Activated CD4-positive, alpha-beta T cell treated with anti-CD3 and anti-CD28 coated beads, Interleukin-2, Interleukin-4, amounts not matched to agents 100 ng/mL and 50 ng/mL, durations not matched to agents 16 hours and 8 hours (primary cell): ENCODE data around the gene SIPA1L2.

Source experiments
- DNase-seq: peaks from one replicate; pipeline ENCODE4 v3.0.0-alpha.2; 2020; ENCODE audit warnings: low spot score

Gene SIPA1L2

DNA sequence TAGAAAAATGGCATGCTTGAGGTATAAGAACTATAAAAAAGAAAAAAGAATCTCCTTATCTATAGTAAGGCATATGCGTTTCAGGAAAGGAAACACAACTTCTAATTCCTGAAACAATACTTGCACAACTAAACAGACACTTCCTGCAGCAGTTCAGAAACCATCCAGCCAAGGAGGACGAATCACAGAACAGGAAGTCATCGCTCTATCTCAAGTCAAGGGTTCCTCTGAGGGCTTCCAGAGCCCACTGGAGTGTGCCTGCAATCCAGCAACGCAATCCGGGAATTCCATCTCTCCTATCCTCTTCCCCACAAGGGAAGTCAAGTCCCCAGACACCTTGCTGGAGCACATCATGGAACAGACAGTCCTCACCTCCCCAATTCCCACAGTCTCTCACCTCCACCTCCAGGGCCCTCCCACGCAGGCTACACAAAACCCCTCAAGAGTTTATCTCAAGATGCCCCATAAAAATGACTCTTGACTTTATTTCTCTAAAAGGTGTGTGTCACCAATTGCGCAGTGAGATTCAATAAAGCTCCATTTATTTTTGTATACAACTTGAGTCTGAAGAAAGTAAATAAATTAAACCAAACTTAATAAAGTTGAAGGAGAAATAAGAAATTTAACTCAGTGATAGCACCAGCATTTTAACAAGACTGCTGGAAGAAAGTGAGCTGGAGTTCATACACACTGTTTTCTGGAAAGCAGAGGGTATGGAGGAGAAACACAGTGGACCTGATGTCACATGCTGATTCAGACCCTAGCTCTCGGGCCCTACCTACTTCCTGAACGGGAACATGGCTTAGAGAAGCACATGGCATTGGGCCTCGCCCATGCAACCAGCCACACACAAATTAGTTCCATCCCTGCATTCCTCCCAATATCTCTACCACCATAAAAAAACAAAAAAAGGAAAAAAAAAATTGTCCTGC, 39.9 kb downstream of the SIPA1L2 start:
- DNase-seq: no peak

DNA sequence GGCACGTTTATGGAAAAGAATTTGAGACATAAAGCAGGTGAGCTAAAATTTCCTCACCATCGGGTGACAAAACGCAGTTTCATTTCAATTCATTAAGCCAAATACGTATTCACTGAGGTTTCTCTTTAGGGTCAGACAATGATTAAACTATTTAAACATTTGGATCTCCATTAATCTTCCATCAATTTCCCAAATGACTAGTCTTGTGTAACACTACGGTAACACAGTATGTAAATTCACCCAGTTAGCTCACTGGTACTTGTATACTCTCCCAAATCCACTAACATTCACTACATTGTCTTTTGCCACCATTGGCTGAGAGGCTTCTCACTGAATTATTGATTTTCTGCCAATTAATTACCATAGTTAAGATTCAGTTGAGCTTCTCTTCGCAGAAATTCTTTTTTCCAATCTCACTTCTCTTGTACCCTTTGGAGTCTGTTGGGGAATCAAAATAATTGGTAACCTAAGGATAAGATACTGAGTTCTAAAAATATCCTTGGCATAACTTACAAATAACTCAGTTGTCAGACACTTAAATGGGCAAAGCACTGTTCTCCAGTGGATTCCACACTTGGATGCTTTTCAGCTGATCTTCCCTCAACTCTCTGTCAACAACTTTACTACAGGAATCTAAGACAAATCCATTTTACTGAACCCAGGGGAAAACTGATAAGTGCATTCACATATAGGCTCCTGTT, 40.7 kb downstream of the SIPA1L2 start:
- DNase-seq: no peak

DNA sequence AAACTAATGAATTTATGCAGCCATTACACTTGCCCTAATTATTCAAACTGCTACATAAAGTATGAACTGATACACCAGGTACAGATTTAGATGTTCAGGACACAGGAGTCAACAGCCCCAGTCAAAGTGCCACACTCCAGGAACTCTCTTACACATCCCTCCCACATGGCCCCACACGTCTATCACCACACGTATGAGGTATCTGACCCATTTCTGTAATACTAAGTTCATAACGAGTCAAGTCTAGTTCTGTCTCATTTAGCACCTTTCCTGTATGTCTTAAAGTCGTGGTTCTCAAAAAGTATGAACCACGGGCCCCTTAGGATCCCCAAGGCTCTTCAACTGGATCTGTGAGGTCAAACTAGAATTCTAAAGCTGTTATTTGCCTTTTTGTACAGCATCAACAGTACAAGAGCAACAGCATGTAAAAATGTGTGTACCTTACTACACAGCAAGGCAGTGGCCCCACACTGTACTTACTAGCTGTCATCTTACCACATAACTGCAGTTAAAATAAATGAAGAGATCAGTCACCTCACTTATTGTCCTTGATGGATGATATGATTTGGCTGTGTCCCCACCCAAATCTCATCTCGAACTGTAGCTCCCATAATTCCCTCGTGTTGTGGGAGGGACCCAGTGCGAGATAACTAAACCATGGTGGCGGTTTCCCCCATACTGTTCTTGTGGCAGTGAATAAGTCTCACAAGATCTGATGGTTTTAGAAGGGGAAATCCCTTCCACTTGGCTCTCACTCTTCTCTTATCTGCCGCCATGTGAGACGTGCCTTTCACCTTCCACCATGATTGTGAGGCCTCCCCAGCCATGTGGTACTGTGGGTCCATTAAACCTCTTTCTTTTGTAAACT, 42.6 kb downstream of the SIPA1L2 start:
- DNase-seq: no peak

DNA sequence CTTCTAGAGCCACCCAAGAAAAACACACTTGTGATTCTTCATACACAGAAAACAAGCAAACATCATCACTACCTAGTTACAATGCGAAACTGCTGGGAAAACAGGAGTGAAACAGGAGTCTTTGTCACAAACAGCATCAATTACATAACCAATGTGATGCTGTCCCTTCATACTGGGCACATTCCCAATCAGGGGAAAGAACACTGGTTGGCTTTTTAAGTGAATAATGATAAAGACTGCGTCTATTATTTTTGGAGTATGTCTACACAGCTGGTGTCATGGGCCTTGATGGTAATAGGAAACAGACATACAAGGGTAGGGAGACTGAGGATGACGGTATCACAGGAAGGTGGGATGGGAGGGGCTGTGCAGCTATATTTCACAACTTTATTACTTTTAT, 43.3 kb downstream of the SIPA1L2 start:
- no peak for DNase-seq

DNA sequence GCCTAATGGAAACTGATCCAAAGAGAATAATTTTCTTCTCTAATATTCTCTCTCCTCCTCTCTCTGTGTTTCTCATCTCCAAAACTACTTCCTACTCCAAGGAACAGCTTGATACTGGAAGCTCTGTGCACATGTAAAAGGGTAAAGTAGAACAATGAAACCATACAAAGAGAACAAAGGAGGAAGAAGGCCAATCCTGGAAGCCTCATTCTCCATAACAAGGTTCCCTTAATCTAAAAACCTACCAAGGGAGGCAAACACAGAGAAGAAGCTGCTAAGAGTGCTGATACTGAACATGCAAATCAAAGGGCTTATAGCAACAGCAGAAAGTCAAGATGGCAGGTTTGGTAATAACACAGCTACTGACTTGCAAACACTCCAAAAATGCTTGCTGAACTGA, 44.4 kb downstream of the SIPA1L2 start:
- no peak for DNase-seq

DNA sequence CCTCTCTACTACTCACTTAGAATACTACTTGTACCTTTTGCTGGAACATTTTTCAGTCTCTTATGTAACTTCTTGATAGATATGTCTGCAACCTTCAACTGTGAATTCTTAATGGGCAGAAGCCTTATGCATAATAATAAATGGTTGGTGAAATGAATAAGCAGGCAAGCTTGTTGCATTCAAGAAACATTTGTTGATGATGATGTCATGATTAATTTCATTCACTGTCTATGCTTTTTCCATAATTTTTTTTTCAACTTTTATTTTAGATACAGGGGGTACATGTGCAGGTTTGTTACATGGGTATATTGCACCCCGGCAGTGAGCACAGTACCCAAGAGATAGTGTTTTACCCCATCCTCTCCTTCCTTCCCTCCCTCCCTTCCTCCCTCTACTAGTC, 48.0 kb downstream of the SIPA1L2 start:
- DNase-seq: no peak
